Stimulated activated CD8-positive, alpha-beta memory T cell treated with anti-CD3 and anti-CD28 coated beads, Interleukin-15, amount 100 ng/mL, for 48 hours (primary cell): ENCODE data around the gene EPAS1.

ENCODE experiments used
- DNase-seq, 2 donors: peaks; one replicate each; pipeline ENCODE4 v3.0.0-alpha.2; 2020; ENCODE audit warnings: low read depth in 2 of 2

EPAS1 gene

GRCh38 chr2:46296840-46297545 lies at the start of gene EPAS1:
EPAS1 (plus strand) TSS chr2:46297407; CDS start chr2:46297912, 505 bp downstream.
- DNase-seq = peak; percentile 74 to 75

GRCh38 chr2:46248171-46248570 lies 49.0 kb upstream of the EPAS1 start:
- no peak for DNase-seq

- no peak for DNase-seq
Measured at GRCh38 chr2:46249654-46250053, 47.6 kb upstream of the EPAS1 start.

GRCh38 chr2:46252891-46253659 lies 44.1 kb upstream of the EPAS1 start:
- DNase-seq = no peak

- no peak for DNase-seq
Measured at GRCh38 chr2:46254474-46254873, 42.7 kb upstream of the EPAS1 start.

- DNase-seq = no peak
Measured at GRCh38 chr2:46256563-46257142, 40.6 kb upstream of the EPAS1 start.

- DNase-seq = no peak
Measured at GRCh38 chr2:46257476-46257875, 39.7 kb upstream of the EPAS1 start.

- no peak for DNase-seq
Measured at GRCh38 chr2:46257980-46258379, 39.2 kb upstream of the EPAS1 start.

- no peak for DNase-seq
Measured at GRCh38 chr2:46258937-46259776, 38.0 kb upstream of the EPAS1 start.

- DNase-seq = no peak
Measured at GRCh38 chr2:46259777-46260168, 37.4 kb upstream of the EPAS1 start.

- DNase-seq = no peak
Measured at GRCh38 chr2:46260305-46260704, 36.9 kb upstream of the EPAS1 start.

GRCh38 chr2:46262248-46262938 lies 34.8 kb upstream of the EPAS1 start:
- DNase-seq = no peak

- DNase-seq = no peak
Measured at GRCh38 chr2:46263347-46263746, 33.9 kb upstream of the EPAS1 start.

- DNase-seq = no peak
Measured at GRCh38 chr2:46264447-46264846, 32.8 kb upstream of the EPAS1 start.

- DNase-seq = no peak
Measured at GRCh38 chr2:46266134-46266533, 31.1 kb upstream of the EPAS1 start.

GRCh38 chr2:46267616-46268015 lies 29.6 kb upstream of the EPAS1 start:
- no peak for DNase-seq

GRCh38 chr2:46268196-46268595 lies 29.0 kb upstream of the EPAS1 start:
- DNase-seq = no peak

GRCh38 chr2:46269001-46269400 lies 28.2 kb upstream of the EPAS1 start:
- no peak for DNase-seq

GRCh38 chr2:46269544-46270273 lies 27.5 kb upstream of the EPAS1 start:
- no peak for DNase-seq

- no peak for DNase-seq
Measured at GRCh38 chr2:46270384-46270783, 26.8 kb upstream of the EPAS1 start.
